HG03175 (cell line): Measurements from ENCODE around the gene TMEM203.

ENCODE experiments used
- ATAC-seq: cut with Tn5 transposase; IDR thresholded peaks from one replicate; pipeline ENCODE4 v1.9.1; 2021; ENCODE audit warnings: mild to moderate bottlenecking, moderate library complexity; ENCODE audit not compliant: unreplicated experiment

The TMEM203 gene

GRCh38 chr9:137167747-137168572 is 37.5 kb downstream of the TMEM203 start:
- no peak for ATAC-seq

- no peak for ATAC-seq
Measured at GRCh38 chr9:137167277-137167746, 38.1 kb downstream of the TMEM203 start.

GRCh38 chr9:137166380-137167229 is 38.8 kb downstream of the TMEM203 start:
- ATAC-seq, result no peak

- ATAC-seq, result no peak
Measured at GRCh38 chr9:137165250-137165836, 40.1 kb downstream of the TMEM203 start.

- no peak for ATAC-seq
Measured at GRCh38 chr9:137164370-137165249, 40.8 kb downstream of the TMEM203 start.

GRCh38 chr9:137163805-137164204 is 41.6 kb downstream of the TMEM203 start:
- no peak for ATAC-seq

- no peak for ATAC-seq
Measured at GRCh38 chr9:137163365-137163715, 42.1 kb downstream of the TMEM203 start.

- no peak for ATAC-seq
Measured at GRCh38 chr9:137162505-137163364, 42.7 kb downstream of the TMEM203 start.

- ATAC-seq, result no peak
Measured at GRCh38 chr9:137161558-137162486, 43.6 kb downstream of the TMEM203 start.

- no peak for ATAC-seq
Measured at GRCh38 chr9:137160716-137161557, 44.5 kb downstream of the TMEM203 start.

GRCh38 chr9:137160054-137160425 is 45.4 kb downstream of the TMEM203 start:
- no peak for ATAC-seq

- ATAC-seq, result no peak
Measured at GRCh38 chr9:137159105-137160053, 46.1 kb downstream of the TMEM203 start.

- ATAC-seq, result no peak
Measured at GRCh38 chr9:137158625-137159024, 46.8 kb downstream of the TMEM203 start.

GRCh38 chr9:137157618-137158415 is 47.6 kb downstream of the TMEM203 start:
- ATAC-seq, result no peak

GRCh38 chr9:137156567-137157375 is 48.7 kb downstream of the TMEM203 start:
- ATAC-seq, result no peak
